Mesendoderm (in vitro differentiated cells): ENCODE measurements around the gene MSRB3.
"Not testable (repeated sequence)": the region's sequence is repeated elsewhere in the genome, so short reads cannot be mapped to it uniquely, and the experiment has no call there.

ENCODE experiments used
- DNase-seq: peaks from one replicate; pipeline ENCODE4 v3.0.0; 2013
- H2AK5ac ChIP-seq: 2 replicates; pipeline ENCODE4 v1.6.1; 2013; ENCODE audit warnings: low read length, inconsistent platforms
- H2BK120ac ChIP-seq: 2 replicates; pipeline ENCODE4 v1.6.1; 2013; ENCODE audit warnings: low read depth, mild to moderate bottlenecking, low read length, moderate library complexity, mixed read lengths
- H2BK15ac ChIP-seq: replicated peaks from 2 replicates; pipeline ENCODE4 v1.6.1; 2013; ENCODE audit warnings: low read depth, mild to moderate bottlenecking, moderate library complexity
- H2BK5ac ChIP-seq: 2 replicates; pipeline ENCODE4 v1.6.1; 2013; ENCODE audit warnings: low read length, inconsistent platforms
- H3K18ac ChIP-seq: 2 replicates; pipeline ENCODE4 v1.6.1; 2013; ENCODE audit warnings: mild to moderate bottlenecking, low read length, mixed read lengths
- H3K23ac ChIP-seq: one replicate; pipeline ENCODE4 v1.6.1; 2013; ENCODE audit warnings: low read length
- H3K27ac ChIP-seq: 2 replicates; pipeline ENCODE4 v1.5.1; 2013; ENCODE audit warnings: low read depth, mild to moderate bottlenecking, inconsistent platforms, low read length, moderate library complexity
- H3K27me3 ChIP-seq: 2 replicates; pipeline ENCODE4 v1.6.1; 2013; ENCODE audit warnings: low read length, control low read depth, mild to moderate bottlenecking, inconsistent platforms; ENCODE audit not compliant: insufficient read depth, poor library complexity
- H3K36me3 ChIP-seq: 2 replicates; pipeline ENCODE4 v1.6.1; 2013; ENCODE audit warnings: low read length, inconsistent platforms; ENCODE audit not compliant: control insufficient read depth, insufficient read depth
- H3K4ac ChIP-seq: one replicate; pipeline ENCODE4 v1.6.1; 2013; ENCODE audit warnings: low read depth, mild to moderate bottlenecking, low read length, moderate library complexity
- H3K4me1 ChIP-seq: 2 replicates; pipeline ENCODE4 v1.6.1; 2013; ENCODE audit warnings: low read depth, low read length, inconsistent platforms; ENCODE audit not compliant: control insufficient read depth
- H3K4me2 ChIP-seq: 2 replicates; pipeline ENCODE4 v1.6.1; 2013; ENCODE audit warnings: low read length
- H3K4me3 ChIP-seq: 2 replicates; pipeline ENCODE4 v1.5.1; 2013; ENCODE audit warnings: mild to moderate bottlenecking, low read length
- H3K56ac ChIP-seq: one replicate; pipeline ENCODE4 v1.6.1; 2013; ENCODE audit warnings: low read length
- H3K79me1 ChIP-seq: 2 replicates; pipeline ENCODE4 v1.6.1; 2013; ENCODE audit warnings: low read length, inconsistent platforms
- H3K79me2 ChIP-seq: 2 replicates; pipeline ENCODE4 v1.6.1; 2013; ENCODE audit warnings: mild to moderate bottlenecking, low read length; ENCODE audit not compliant: control insufficient read depth, insufficient read depth
- H3K9ac ChIP-seq: 2 replicates; pipeline ENCODE4 v1.6.1; 2013; ENCODE audit warnings: low read length, inconsistent platforms
- H4K5ac ChIP-seq: one replicate; pipeline ENCODE4 v1.6.1; 2013; ENCODE audit warnings: low read length
- H4K8ac ChIP-seq: one replicate; pipeline ENCODE4 v1.6.1; 2013; ENCODE audit warnings: low read depth, mild to moderate bottlenecking, control low read depth, low read length, moderate library complexity
- WGBS: extraction: QIAGEN DNeasy Blood & Tissue Kit; methylation state at CpG from one replicate; pipeline ENCODE4 v1.1.7; 2013; ENCODE audit warnings: low lambda C conversion rate, missing lambda C conversion rate; ENCODE audit not compliant: insufficient coverage; ENCODE audit errors: extremely low coverage; 5-methylcytosine and 5-hydroxymethylcytosine counted together

The MSRB3 gene

GRCh38 chr12:65454115-65454787, 175.8 kb downstream of the MSRB3 start:
- Histone ChIP-seq H4K5ac (no peak overlapping the region), H3K9ac (no peak overlapping the region), H3K4ac (no peak overlapping the region), H2BK120ac (no peak overlapping the region), H2BK15ac (no peak overlapping the region), H3K23ac (no peak overlapping the region), H3K27ac (no peak overlapping the region), H2BK5ac (no peak overlapping the region), H3K4me3 (no peak overlapping the region), H4K8ac (no peak overlapping the region), H3K56ac (no peak overlapping the region), H3K4me1 (no peaks in the 10 kb centered on the region), H3K79me2 (no peaks in the 10 kb centered on the region), H3K27me3 (no peaks in the 10 kb centered on the region), H3K79me1 (no peaks in the 10 kb centered on the region), H3K36me3 (no peaks in the 10 kb centered on the region), H2AK5ac (no peak overlapping the region), H3K4me2 (no peak overlapping the region), H3K18ac (no peak overlapping the region)
- WGBS, result no CpG with 5 or more reads among the region's 1 CpG
- DNase-seq, result no peak

- not testable (repeated sequence) for H3K36me3 ChIP-seq, H2BK15ac ChIP-seq, H4K5ac ChIP-seq, H3K79me2 ChIP-seq, H4K8ac ChIP-seq, H2BK5ac ChIP-seq, H3K27ac ChIP-seq, DNase-seq, H3K23ac ChIP-seq, H3K4ac ChIP-seq, H2BK120ac ChIP-seq, H3K4me2 ChIP-seq, H3K4me3 ChIP-seq, H3K9ac ChIP-seq, H3K56ac ChIP-seq, H3K27me3 ChIP-seq, H3K4me1 ChIP-seq, H2AK5ac ChIP-seq, H3K18ac ChIP-seq, H3K79me1 ChIP-seq
These were observed 178.9 kb downstream of the MSRB3 start for GRCh38 chr12:65457341-65457740.

DNA sequence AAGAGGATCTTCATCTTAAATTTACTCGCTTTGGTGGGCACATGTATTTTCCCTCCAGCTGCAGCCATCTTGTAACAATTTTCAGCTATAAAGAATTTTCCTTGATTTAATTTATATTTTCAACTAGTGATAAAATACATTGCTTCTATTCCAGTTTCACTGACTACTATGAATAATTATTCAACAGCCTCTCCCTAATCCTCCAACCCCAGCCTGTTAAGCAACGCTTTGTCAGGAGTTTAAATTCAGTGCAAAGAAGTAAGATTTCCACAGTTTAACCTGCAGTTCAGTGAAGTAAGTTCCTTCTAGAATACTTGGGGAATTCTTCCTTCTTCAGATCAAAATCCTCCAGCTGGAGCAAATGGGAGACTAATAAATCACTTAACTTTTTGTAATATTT, 180.2 kb downstream of the MSRB3 start:
- H3K4me2 ChIP-seq, result no peak overlapping the region
- H3K36me3 ChIP-seq, result no peaks in the 10 kb centered on the region
- no peak overlapping the region for H2BK120ac ChIP-seq
- H2BK15ac ChIP-seq, result no peak overlapping the region
- no peaks in the 10 kb centered on the region for H3K79me1 ChIP-seq
- H3K56ac ChIP-seq, result no peak overlapping the region
- H3K4me3 ChIP-seq, result no peak overlapping the region
- no peaks in the 10 kb centered on the region for H3K27me3 ChIP-seq
- H3K4me1 ChIP-seq, result no peaks in the 10 kb centered on the region
- no peak overlapping the region for H4K5ac ChIP-seq
- no CpG with 5 or more reads among the region's 2 CpGs for WGBS
- H4K8ac ChIP-seq, result no peak overlapping the region
- H3K79me2 ChIP-seq, result no peaks in the 10 kb centered on the region
- H2AK5ac ChIP-seq, result no peak overlapping the region
- no peak overlapping the region for H3K27ac ChIP-seq
- DNase-seq, result no peak
- no peak overlapping the region for H3K4ac ChIP-seq
- no peak overlapping the region for H2BK5ac ChIP-seq
- H3K23ac ChIP-seq, result no peak overlapping the region
- no peak overlapping the region for H3K9ac ChIP-seq
- H3K18ac ChIP-seq, result no peak overlapping the region

- DNase-seq, result no peak
- H3K4ac ChIP-seq, result no peak overlapping the region
- no peak overlapping the region for H3K9ac ChIP-seq
- no peaks in the 10 kb centered on the region for H3K36me3 ChIP-seq
- no peak overlapping the region for H2AK5ac ChIP-seq
- no peak overlapping the region for H3K18ac ChIP-seq
- H3K79me2 ChIP-seq, result no peaks in the 10 kb centered on the region
- H2BK5ac ChIP-seq, result no peak overlapping the region
- H2BK15ac ChIP-seq, result no peak overlapping the region
- H3K23ac ChIP-seq, result no peak overlapping the region
- H4K5ac ChIP-seq, result no peak overlapping the region
- no peaks in the 10 kb centered on the region for H3K27me3 ChIP-seq
- no peaks in the 10 kb centered on the region for H3K4me1 ChIP-seq
- no peak overlapping the region for H2BK120ac ChIP-seq
- no peak overlapping the region for H3K4me3 ChIP-seq
- H4K8ac ChIP-seq, result no peak overlapping the region
- no peak overlapping the region for H3K56ac ChIP-seq
- H3K27ac ChIP-seq, result no peak overlapping the region
- no peaks in the 10 kb centered on the region for H3K79me1 ChIP-seq
- no peak overlapping the region for H3K4me2 ChIP-seq
These were observed 181.1 kb downstream of the MSRB3 start for GRCh38 chr12:65459545-65459944.

DNA sequence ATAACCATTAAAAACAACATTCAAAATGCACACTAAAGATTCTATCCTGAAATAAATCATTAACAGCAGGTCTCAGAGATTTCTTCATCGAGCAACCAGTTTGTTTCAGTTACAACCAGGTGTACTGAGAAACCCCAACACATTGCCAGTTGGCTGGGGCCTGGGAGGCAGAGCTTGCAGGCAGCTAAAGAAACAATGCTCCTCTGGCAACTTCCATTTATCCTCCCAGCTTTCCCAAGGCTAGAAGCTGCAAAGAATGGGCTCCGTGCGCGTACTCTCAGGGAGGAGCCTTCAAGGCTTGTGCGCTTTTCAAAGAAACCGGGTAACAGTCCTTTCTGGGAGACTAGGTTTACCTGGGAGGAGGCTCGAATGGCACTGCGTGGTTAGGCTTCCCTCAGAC, 181.6 kb downstream of the MSRB3 start:
- no CpG with 5 or more reads among the region's 8 CpGs for WGBS
- H2AK5ac ChIP-seq, result no peak overlapping the region
- no peak overlapping the region for H3K18ac ChIP-seq
- H3K9ac ChIP-seq, result no peak overlapping the region
- H4K5ac ChIP-seq, result no peak overlapping the region
- no peak overlapping the region for H2BK15ac ChIP-seq
- H3K56ac ChIP-seq, result no peak overlapping the region
- no peak overlapping the region for H3K4me3 ChIP-seq
- no peak overlapping the region for H3K27ac ChIP-seq
- H4K8ac ChIP-seq, result no peak overlapping the region
- H3K4me1 ChIP-seq, result no peaks in the 10 kb centered on the region
- H3K27me3 ChIP-seq, result no peaks in the 10 kb centered on the region
- H2BK5ac ChIP-seq, result no peak overlapping the region
- no peak overlapping the region for H3K4ac ChIP-seq
- no peak overlapping the region for H3K4me2 ChIP-seq
- no peaks in the 10 kb centered on the region for H3K79me1 ChIP-seq
- no peak overlapping the region for H2BK120ac ChIP-seq
- DNase-seq, result peak; percentile 20
- no peaks in the 10 kb centered on the region for H3K79me2 ChIP-seq
- H3K23ac ChIP-seq, result no peak overlapping the region
- H3K36me3 ChIP-seq, result no peaks in the 10 kb centered on the region

GRCh38 chr12:65461017-65461416, 182.5 kb downstream of the MSRB3 start:
- Histone ChIP-seq H3K27ac (no peak overlapping the region), H3K27me3 (no peaks in the 10 kb centered on the region), H3K9ac (no peak overlapping the region), H3K4me1 (no peaks in the 10 kb centered on the region), H3K79me1 (no peaks in the 10 kb centered on the region), H3K79me2 (no peaks in the 10 kb centered on the region), H3K4me2 (no peak overlapping the region), H3K56ac (no peak overlapping the region), H2BK15ac (no peak overlapping the region), H3K4me3 (no peak overlapping the region), H3K18ac (no peak overlapping the region), H2AK5ac (no peak overlapping the region), H3K36me3 (no peaks in the 10 kb centered on the region), H2BK120ac (no peak overlapping the region), H3K23ac (no peak overlapping the region), H4K8ac (no peak overlapping the region), H2BK5ac (no peak overlapping the region), H3K4ac (no peak overlapping the region), H4K5ac (no peak overlapping the region)
- DNase-seq, result no peak
- WGBS, result no CpG with 5 or more reads among the region's 2 CpGs
